ENCODE measurements around the gene PADI4.

The PADI4 gene

GRCh38 chr1:17307946-17308345 lies at the start of gene PADI4:
PADI4 (plus strand) TSS chr1:17308197; CDS start chr1:17308223, 26 bp downstream.
- no peak for DNase-seq (ENCODE audit: low read depth in 2 of 2, low spot score in 1 of 2)

GRCh38 chr1:17258758-17259130 lies 49.3 kb upstream of the PADI4 start:
- no peak for DNase-seq (ENCODE audit: low read depth in 2 of 2, low spot score in 1 of 2)

- DNase-seq (ENCODE audit: low read depth in 2 of 2, low spot score in 1 of 2), result no peak
Measured at GRCh38 chr1:17259233-17259873, 48.6 kb upstream of the PADI4 start.

GRCh38 chr1:17260264-17260663 lies 47.7 kb upstream of the PADI4 start:
- DNase-seq (ENCODE audit: low read depth in 2 of 2, low spot score in 1 of 2), result no peak

GRCh38 chr1:17260738-17261137 lies 47.3 kb upstream of the PADI4 start:
- DNase-seq (ENCODE audit: low read depth in 2 of 2, low spot score in 1 of 2), result no peak

GRCh38 chr1:17263936-17264335 lies 44.1 kb upstream of the PADI4 start:
- no peak for DNase-seq (ENCODE audit: low read depth in 2 of 2, low spot score in 1 of 2)

- no peak for DNase-seq (ENCODE audit: low read depth in 2 of 2, low spot score in 1 of 2)
Measured at GRCh38 chr1:17264470-17264869, 43.5 kb upstream of the PADI4 start.

- no peak for DNase-seq (ENCODE audit: low read depth in 2 of 2, low spot score in 1 of 2)
Measured at GRCh38 chr1:17265162-17265561, 42.8 kb upstream of the PADI4 start.

- DNase-seq (ENCODE audit: low read depth in 2 of 2, low spot score in 1 of 2), result no peak
Measured at GRCh38 chr1:17265950-17266349, 42.0 kb upstream of the PADI4 start.

GRCh38 chr1:17270891-17271765 lies 36.9 kb upstream of the PADI4 start:
- DNase-seq (ENCODE audit: low read depth in 2 of 2, low spot score in 1 of 2), result no peak

GRCh38 chr1:17272066-17272465 lies 35.9 kb upstream of the PADI4 start:
- no peak for DNase-seq (ENCODE audit: low read depth in 2 of 2, low spot score in 1 of 2)

GRCh38 chr1:17272646-17273045 lies 35.4 kb upstream of the PADI4 start:
- no peak for DNase-seq (ENCODE audit: low read depth in 2 of 2, low spot score in 1 of 2)

- no peak for DNase-seq (ENCODE audit: low read depth in 2 of 2, low spot score in 1 of 2)
Measured at GRCh38 chr1:17273096-17273495, 34.9 kb upstream of the PADI4 start.

GRCh38 chr1:17274186-17275170 lies 33.5 kb upstream of the PADI4 start:
- no peak for DNase-seq (ENCODE audit: low read depth in 2 of 2, low spot score in 1 of 2)

GRCh38 chr1:17276568-17276967 lies 31.4 kb upstream of the PADI4 start:
- DNase-seq (ENCODE audit: low read depth in 2 of 2, low spot score in 1 of 2), result no peak

GRCh38 chr1:17277511-17278159 lies 30.4 kb upstream of the PADI4 start:
- DNase-seq (ENCODE audit: low read depth in 2 of 2, low spot score in 1 of 2), result no peak

- DNase-seq (ENCODE audit: low read depth in 2 of 2, low spot score in 1 of 2), result no peak
Measured at GRCh38 chr1:17278996-17279830, 28.8 kb upstream of the PADI4 start.

GRCh38 chr1:17280436-17280835 lies 27.6 kb upstream of the PADI4 start:
- no peak for DNase-seq (ENCODE audit: low read depth in 2 of 2, low spot score in 1 of 2)

GRCh38 chr1:17280894-17281293 lies 27.1 kb upstream of the PADI4 start:
- no peak for DNase-seq (ENCODE audit: low read depth in 2 of 2, low spot score in 1 of 2)

- DNase-seq (ENCODE audit: low read depth in 2 of 2, low spot score in 1 of 2), result no peak
Measured at GRCh38 chr1:17281775-17282181, 26.2 kb upstream of the PADI4 start.

All from stimulated activated CD8-positive, alpha-beta memory T cell treated with anti-CD3 and anti-CD28 coated beads, Interleukin-4, amount 100 ng/mL, for 1 hour (primary cell).